Caco-2 (cell line): Measurements from ENCODE around the gene SYF2. TPM values are rescaled to one million over a fixed set of nuclear protein-coding genes. Genes with fewer than 3 reads are reported as not detected.

Experiments used
- BruUV-seq: library from RNA; stranded (reverse); fragments of 400-500 nt; replicated peaks from 2 replicates; lab custom pipeline; 2021; lab: Mats Ljungman, UMichigan
- CTCF ChIA-PET: fragments of 300-600 bp; sonication (Branson Sonifier 250); formaldehyde crosslinking; loops from one replicate; lab custom pipeline; 2022; ENCODE audit warnings: antibody characterized with exemption; lab: Charles Lee
- POLR2A ChIA-PET: fragments of 300-600 bp; sonication (Branson Sonifier 250); formaldehyde crosslinking; loops from one replicate; lab custom pipeline; 2022; ENCODE audit warnings: antibody characterized with exemption; lab: Charles Lee
- DNase-seq, 2 experiments: peaks; one replicate each; pipeline versions ENCODE4 v3.0.0 to v3.0.0-alpha.2; 2020 to 2022
- H3K27me3 ChIP-seq: replicated peaks from 2 replicates; pipeline ENCODE4 v1.6.0; 2011; ENCODE audit warnings: low read length; ENCODE audit not compliant: control insufficient read depth, insufficient read depth
- H3K36me3 ChIP-seq: 2 replicates; pipeline ENCODE4 v1.5.1; 2011; ENCODE audit warnings: low read length; ENCODE audit not compliant: control insufficient read depth, insufficient read depth
- H3K4me1 ChIP-seq: fragments of 250-450 bp; sonication (Bioruptor Pico); 2 replicates; pipeline ENCODE4 v1.5.1; 2020; ENCODE audit warnings: mild to moderate bottlenecking
- H3K4me3 ChIP-seq: 2 replicates; pipeline ENCODE4 v1.5.1; 2011; ENCODE audit warnings: low read depth, mild to moderate bottlenecking, control low read depth, low read length
- H3K9me3 ChIP-seq: fragments of 250-450 bp; sonication (Bioruptor Pico); 2 replicates; pipeline ENCODE4 v1.5.1; 2020; ENCODE audit warnings: mild to moderate bottlenecking, moderate library complexity
- H3K27ac Mint-ChIP-seq: one replicate; pipeline ENCODE4 v1.8.0; 2022; ENCODE audit warnings: mixed read lengths; ENCODE audit not compliant: unreplicated experiment
- H3K27me3 Mint-ChIP-seq: one replicate; pipeline ENCODE4 v1.8.0; 2022; ENCODE audit warnings: mixed read lengths; ENCODE audit not compliant: insufficient read depth, unreplicated experiment
- H3K36me3 Mint-ChIP-seq: one replicate; pipeline ENCODE4 v1.8.0; 2022; ENCODE audit warnings: mild to moderate bottlenecking, mixed read lengths; ENCODE audit not compliant: insufficient read depth, unreplicated experiment
- H3K4me1 Mint-ChIP-seq: one replicate; pipeline ENCODE4 v1.8.0; 2022; ENCODE audit warnings: low read depth, mixed read lengths; ENCODE audit not compliant: unreplicated experiment
- H3K4me3 Mint-ChIP-seq: one replicate; pipeline ENCODE4 v1.8.0; 2022; ENCODE audit warnings: mild to moderate bottlenecking, moderate library complexity, mixed read lengths; ENCODE audit not compliant: unreplicated experiment
- H3K9me3 Mint-ChIP-seq: one replicate; pipeline ENCODE4 v1.8.0; 2022; ENCODE audit warnings: mixed read lengths; ENCODE audit not compliant: unreplicated experiment
- CTCF ChIP-seq, 2 experiments: fragments of 200-600 bp in 1 of 2; IDR thresholded peaks; 1 replicate in 1 of 2; 2 replicates in 1 of 2; pipeline versions ENCODE4 v1.5.1 to v1.8.0; 2011 to 2022; ENCODE audit warnings: antibody characterized with exemption in 1 of 2, control low read depth in 1 of 2, inconsistent platforms in 1 of 2, low read depth in 1 of 2, low read length in 1 of 2, mild to moderate bottlenecking in 1 of 2, moderate library complexity in 1 of 2; ENCODE audit not compliant: insufficient read depth in 1 of 2, severe bottlenecking in 1 of 2, unreplicated experiment in 1 of 2
- intact Hi-C: fragments of 100-400 bp; cut with micrococcal nuclease; formaldehyde crosslinking; loops from one replicate; pipeline ENCODE4 v1.10.0; 2022; ENCODE audit not compliant: unreplicated experiment
- total RNA-seq: library from RNA; stranded (reverse); gene quantifications from 2 replicates; pipeline ENCODE4 v1.2.3, GENCODE V29; 2022

The SYF2 gene
- total RNA-seq, 1 experiment from 2014 or later, result 32.3 TPM

DNA sequence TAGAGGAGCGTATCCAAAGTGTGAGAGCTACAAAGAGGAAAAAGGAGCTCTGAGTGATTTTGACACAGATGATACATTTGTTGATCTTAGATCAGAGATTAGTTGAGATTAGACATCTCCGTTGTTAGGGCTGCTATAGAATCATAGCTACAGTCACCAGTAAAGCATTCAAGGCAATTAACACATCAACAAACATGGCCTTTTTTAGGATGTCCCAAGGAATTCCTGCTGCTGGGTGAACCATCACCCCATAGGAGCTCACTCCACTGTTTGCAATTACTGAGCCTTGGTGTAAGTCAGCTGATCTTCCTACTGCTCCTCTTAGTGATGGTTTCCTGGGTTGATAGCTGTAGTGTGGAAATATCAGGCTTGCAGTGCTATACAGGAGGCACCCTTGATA lies 21.6 kb upstream of the SYF2 start:
- no peak overlapping the region for H3K4me3 Mint-ChIP-seq
- no peak for DNase-seq
- POLR2A ChIA-PET, result no interaction called here

GRCh38 chr1:25247829-25248754 lies 15.8 kb upstream of the SYF2 start:
- Mint-ChIP-seq H3K4me3 (peak overlapping the region; percentile 95), H3K36me3 (peaks cover 48% of the 10 kb centered on the region), H3K27ac (peak overlapping the region; percentile 92), H3K4me1 (peaks cover 7% of the 10 kb centered on the region), H3K9me3 (no peaks in the 10 kb centered on the region), H3K27me3 (no peaks in the 10 kb centered on the region)
- DNase-seq, result no peak
- no peaks in the 10 kb centered on the region; the same call in 1 of the 2 replicates for H3K36me3 ChIP-seq
- H3K27me3 ChIP-seq, result no peaks in the 10 kb centered on the region
- ChIA-PET CTCF (interaction anchor here (1.4 to 1.6 kb wide), 2 partner anchors 15 to 16 kb away, joined by 4 to 5 read pairs; partner anchors contain the start of gene SYF2), POLR2A (interaction anchor here (0.6 to 1.4 kb wide), 5 partner anchors 8 to 325 kb away, joined by 3 to 23 read pairs (median 3); partner anchors contain the start of gene SYF2)
- BruUV-seq, result TSS peak; percentile 61
- no peaks in the 10 kb centered on the region for H3K9me3 ChIP-seq
- intact Hi-C loops, result loop anchor here (2.0 kb wide), 1 partner anchor 15 kb away; the partner anchor contains the start of gene SYF2
- peaks cover 12% of the 10 kb centered on the region for H3K4me1 ChIP-seq
- peak overlapping the region; percentile 86 for H3K4me3 ChIP-seq
- peak in 1 of 2 experiments; percentile 30 for TF ChIP-seq CTCF (IDR thresholded peaks at IDR 0.05; ENCODE audit: insufficient read depth in 1 of 2, low read depth in 1 of 2, low read length in 1 of 2, severe bottlenecking in 1 of 2, unreplicated experiment in 1 of 2)

More for the DNA sequence above, 21.6 kb upstream of the SYF2 start:
- no peaks in the 10 kb centered on the region for H3K9me3 Mint-ChIP-seq
- H3K27me3 Mint-ChIP-seq, result no peaks in the 10 kb centered on the region
- intact Hi-C loops, result no loop called here
- no peak overlapping the region for H3K27ac Mint-ChIP-seq
- H3K9me3 ChIP-seq, result no peaks in the 10 kb centered on the region
- no peaks in the 10 kb centered on the region for H3K36me3 ChIP-seq
- no peaks in the 10 kb centered on the region for H3K27me3 ChIP-seq
- peaks cover 16% of the 10 kb centered on the region for H3K4me1 ChIP-seq
- no peak overlapping the region for H3K4me3 ChIP-seq
- no peaks in the 10 kb centered on the region for H3K36me3 Mint-ChIP-seq
- no peak for TF ChIP-seq CTCF (IDR thresholded peaks at IDR 0.05; ENCODE audit: insufficient read depth in 1 of 2, low read depth in 1 of 2, low read length in 1 of 2, severe bottlenecking in 1 of 2, unreplicated experiment in 1 of 2)
- CTCF ChIA-PET, result no interaction called here
- BruUV-seq, result no TSS peak
- H3K4me1 Mint-ChIP-seq, result peaks cover 7% of the 10 kb centered on the region
